ENCODE results near the gene KBTBD2. TPM values are rescaled to one million over a fixed set of nuclear protein-coding genes. Genes with fewer than 3 reads are reported as not detected.

Gene KBTBD2
- total RNA-seq (10 to 100 TPM; 19.8 to 23.0 (median 22.0) TPM), polyA plus RNA-seq (12.9 TPM)
- long read RNA-seq, donor 1, transcript KBTBD2-201 (4 exons, 3,745 nt) = major isoform, 38 of 52 reads
- long read RNA-seq, donor 1, partial matches to known transcripts = 4 of 52 reads
- long read RNA-seq, donor 1, other reads (novel, unspliced or antisense) = 10 of 52 reads
- long read RNA-seq, donor 2, transcript KBTBD2-201 (4 exons, 3,745 nt) = major isoform, 16 of 19 reads
- long read RNA-seq, donor 2, partial matches to known transcripts = 0 of 19 reads
- long read RNA-seq, donor 2, other reads (novel, unspliced or antisense) = 3 of 19 reads
- long read RNA-seq, donor 3, transcript KBTBD2-201 (4 exons, 3,745 nt) = major isoform, 21 of 34 reads
- long read RNA-seq, donor 3, partial matches to known transcripts = 3 of 34 reads
- long read RNA-seq, donor 3, other reads (novel, unspliced or antisense) = 10 of 34 reads
- long read RNA-seq, donor 4, transcript KBTBD2-201 (4 exons, 3,745 nt) = major isoform, 18 of 24 reads
- long read RNA-seq, donor 4, partial matches to known transcripts = 0 of 24 reads
- long read RNA-seq, donor 4, other reads (novel, unspliced or antisense) = 6 of 24 reads

DNA sequence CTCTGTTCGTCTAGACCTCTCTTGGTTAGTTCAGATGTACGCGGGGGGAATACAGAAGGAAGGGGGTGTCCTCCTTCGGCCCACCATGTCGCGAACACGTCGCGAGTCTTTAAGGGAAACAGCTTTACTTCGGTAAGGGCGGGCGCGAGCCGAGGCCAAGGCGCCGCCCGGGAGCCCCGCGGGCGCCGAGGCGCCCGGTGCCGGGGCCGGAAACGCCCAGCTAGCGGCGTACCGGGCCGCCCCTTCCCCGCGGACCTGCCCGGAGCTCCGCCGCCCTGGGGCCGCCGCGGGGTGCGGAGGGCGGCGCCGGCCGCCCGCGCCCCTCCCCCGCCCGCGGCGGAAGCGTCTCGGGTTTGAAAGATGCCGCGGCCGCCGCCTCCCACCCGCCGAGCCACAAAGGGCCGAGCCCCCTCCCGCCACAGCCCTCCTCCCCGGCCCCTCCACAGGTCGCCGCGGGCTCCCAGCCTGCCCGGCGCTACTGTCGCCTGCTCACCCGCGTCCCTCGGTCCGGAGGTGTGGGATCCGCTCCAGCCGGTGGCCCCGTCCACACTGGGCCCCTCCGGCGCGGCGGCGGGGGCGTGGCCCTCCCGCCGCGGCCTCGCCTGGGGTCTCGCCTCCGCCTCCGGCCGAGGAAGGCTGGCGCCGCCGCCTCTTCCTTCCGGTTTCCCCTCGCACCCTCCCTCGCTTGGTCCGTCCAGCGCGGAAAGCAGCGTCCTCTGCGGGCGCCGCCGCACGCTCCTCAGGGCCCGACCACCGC lies at the start of gene KBTBD2:
Gene KBTBD2, minus strand, starts transcription at position 718 of the 757 bp plus-strand sequence. CDS start 12,156 bp downstream, outside the sequence.
- under 1% methylated on average over 104 of the region's 104 CpGs for WGBS
- H3K27ac ChIP-seq (ENCODE audit: low read length) = peak within 1 kb of the TSS; percentile 98
- peak within 1 kb of the TSS; percentile 81 for H3K4me3 ChIP-seq (ENCODE audit: low read length)
- H3K4me1 ChIP-seq (ENCODE audit: control insufficient read depth, insufficient read depth, low read length) = no peaks in the 10 kb centered on the region
- peak; percentile 91 to 96 (median 95) for DNase-seq
- H3K27me3 ChIP-seq (ENCODE audit: control insufficient read depth, insufficient read depth) = no peaks in the 10 kb centered on the region
- no peaks in the 10 kb centered on the region for H3K9me3 ChIP-seq (ENCODE audit: control insufficient read depth, low read length)
- peak; percentile 81 to 85 for ATAC-seq
- intact Hi-C loops (cut with DNase I) = loop anchor here in 1 of 4 donors (5.0 kb wide), 2 partner anchors 44 to 46 kb away; no protein-coding TSS in a partner anchor

DNA sequence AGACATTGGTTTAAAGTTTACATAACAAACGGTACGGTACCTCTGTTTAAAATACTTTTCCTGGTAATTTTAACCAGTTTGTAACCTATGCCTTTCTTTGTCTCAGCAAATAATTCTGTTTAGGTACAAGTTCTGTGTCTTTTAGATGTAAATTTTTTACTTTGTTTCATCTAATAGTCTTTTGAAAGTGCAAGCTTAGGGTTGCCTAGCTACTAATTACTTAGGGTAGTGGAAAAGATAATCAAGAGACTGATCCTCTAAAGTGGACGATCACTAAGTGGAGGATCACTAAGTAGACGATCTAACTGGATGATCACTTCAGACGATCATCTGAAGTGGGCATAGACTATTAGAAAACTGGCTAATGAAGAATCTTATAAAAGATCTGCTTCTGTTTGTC lies 49.6 kb upstream of the KBTBD2 start:
- intact Hi-C loops (cut with DNase I) = loop anchor here in 2 of 4 donors (5.0 to 10.0 kb wide), 3 partner anchors 94 to 164 kb away; partner anchors contain the start of gene RP9 (in 1 of the 2)
- 24% methylated on average over 5 of the region's 5 CpGs for WGBS
- peak overlapping the region; percentile 62 for H3K4me3 ChIP-seq (ENCODE audit: low read length)
- no peak for ATAC-seq
- DNase-seq = no peak
- H3K9me3 ChIP-seq (ENCODE audit: control insufficient read depth, low read length) = no peaks in the 10 kb centered on the region
- H3K4me1 ChIP-seq (ENCODE audit: control insufficient read depth, insufficient read depth, low read length) = peaks cover 8% of the 10 kb centered on the region
- H3K27me3 ChIP-seq (ENCODE audit: control insufficient read depth, insufficient read depth) = no peaks in the 10 kb centered on the region
- no peak overlapping the region for H3K27ac ChIP-seq (ENCODE audit: low read length)

DNA sequence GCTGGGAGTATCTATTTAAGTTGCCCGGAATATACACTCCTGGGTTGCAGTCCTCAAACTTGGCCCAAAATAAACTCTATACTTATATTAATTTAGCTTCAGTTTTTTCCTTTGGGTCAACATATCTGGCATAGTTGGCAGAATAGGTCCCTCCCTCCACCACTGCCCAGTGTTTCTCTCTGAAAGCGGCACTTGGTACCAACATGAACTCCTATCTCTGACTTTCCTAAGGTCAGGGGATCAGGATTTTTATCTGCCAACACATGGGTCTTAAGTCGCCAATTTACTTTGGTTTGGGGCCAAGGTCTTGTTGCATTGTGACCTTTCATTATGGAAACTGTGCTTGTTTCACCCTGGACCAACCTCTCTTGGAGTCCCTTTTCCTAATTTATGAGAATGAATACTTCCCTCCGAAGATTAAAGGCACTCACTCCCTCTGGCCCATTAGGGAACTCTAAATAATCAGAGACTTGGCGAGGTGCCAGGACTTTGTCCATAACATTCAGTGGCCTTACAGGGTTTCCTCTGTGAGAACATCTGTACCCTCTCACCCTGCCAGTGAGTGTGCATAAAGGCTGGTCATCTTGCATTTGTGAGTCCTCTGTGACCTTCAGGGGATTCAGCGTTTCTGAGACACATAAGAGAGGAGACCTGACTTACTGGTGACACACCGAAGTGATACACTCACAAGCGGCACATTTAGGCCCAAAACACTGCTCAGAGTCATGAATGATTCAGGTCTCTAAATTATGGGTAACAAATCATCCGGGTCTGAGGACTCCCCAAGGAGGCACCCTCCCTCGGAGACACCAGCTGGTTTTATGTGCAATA lies 46.0 kb upstream of the KBTBD2 start:
- H3K4me1 ChIP-seq (ENCODE audit: control insufficient read depth, insufficient read depth, low read length) = peaks cover 8% of the 10 kb centered on the region
- H3K27me3 ChIP-seq (ENCODE audit: control insufficient read depth, insufficient read depth) = no peaks in the 10 kb centered on the region
- intact Hi-C loops (cut with DNase I) = loop anchor here in 1 of 4 donors (5.0 kb wide), 1 partner anchor 45 kb away; the partner anchor contains the start of gene KBTBD2
- no peak overlapping the region for H3K4me3 ChIP-seq (ENCODE audit: low read length)
- 47% methylated on average over 10 of the region's 10 CpGs for WGBS
- peak in 2 of 3 donors; percentile 60 to 78 for DNase-seq
- peak overlapping the region; percentile 57 for H3K27ac ChIP-seq (ENCODE audit: low read length)
- ATAC-seq = peak; percentile 32 to 57
- no peaks in the 10 kb centered on the region for H3K9me3 ChIP-seq (ENCODE audit: control insufficient read depth, low read length)

DNA sequence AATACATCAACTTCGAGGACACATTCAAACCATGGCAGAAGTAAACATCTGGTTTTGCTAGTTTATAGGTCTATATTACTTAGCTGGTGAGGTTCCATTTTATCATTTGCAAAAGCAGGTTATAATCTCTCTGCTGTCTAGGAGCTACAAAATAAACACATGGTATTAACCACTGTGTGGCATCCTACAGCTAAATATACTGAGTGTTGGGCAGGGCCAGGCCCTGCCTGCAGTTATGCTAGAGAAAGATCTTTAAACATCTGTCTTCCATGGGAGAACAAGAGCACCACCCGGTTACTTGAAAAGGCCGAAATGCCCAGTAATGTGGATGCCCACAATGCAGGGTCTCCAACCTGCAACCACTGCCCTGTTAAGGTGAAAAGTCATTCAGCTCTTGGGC lies 45.1 kb upstream of the KBTBD2 start:
- ATAC-seq (peak in 1 of 2 donors; percentile 25), DNase-seq (no peak)
- Histone ChIP-seq H3K4me3 (ENCODE audit: low read length) (no peak overlapping the region), H3K4me1 (ENCODE audit: control insufficient read depth, insufficient read depth, low read length) (peaks cover 8% of the 10 kb centered on the region), H3K27ac (ENCODE audit: low read length) (no peak overlapping the region), H3K27me3 (ENCODE audit: control insufficient read depth, insufficient read depth) (no peaks in the 10 kb centered on the region), H3K9me3 (ENCODE audit: control insufficient read depth, low read length) (no peaks in the 10 kb centered on the region)
- 90% methylated on average over 3 of the region's 3 CpGs for WGBS
- intact Hi-C loops (cut with DNase I) = loop anchor here in 1 of 4 donors (5.0 kb wide), 1 partner anchor 44 kb away; the partner anchor contains the start of gene KBTBD2

DNA sequence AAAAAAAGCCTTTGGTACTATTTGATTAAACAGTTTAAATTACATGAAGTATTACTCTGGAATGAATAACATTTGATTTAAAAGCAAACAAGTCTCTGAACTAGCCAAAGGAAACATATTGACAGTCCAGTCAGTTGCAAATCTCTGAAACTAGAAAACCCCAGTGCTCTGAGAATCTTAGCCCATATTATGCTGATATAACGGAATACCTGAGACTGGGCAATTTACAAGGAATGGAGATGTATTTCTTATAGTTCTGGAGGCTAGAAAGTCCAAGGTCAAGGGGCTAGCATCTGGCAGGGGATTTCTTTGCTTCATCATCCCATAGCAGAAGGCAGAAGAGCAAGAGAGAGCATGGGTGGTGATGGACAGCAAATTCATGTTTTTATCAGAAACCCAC lies 44.0 kb upstream of the KBTBD2 start:
- no peaks in the 10 kb centered on the region for H3K27me3 ChIP-seq (ENCODE audit: control insufficient read depth, insufficient read depth)
- DNase-seq (no peak), ATAC-seq (no peak)
- H3K4me1 ChIP-seq (ENCODE audit: control insufficient read depth, insufficient read depth, low read length) = peaks cover 8% of the 10 kb centered on the region
- H3K27ac ChIP-seq (ENCODE audit: low read length) = no peak overlapping the region
- intact Hi-C loops (cut with DNase I) = loop anchor here in 1 of 4 donors (5.0 kb wide), 1 partner anchor 43 kb away; the partner anchor contains the start of gene KBTBD2
- no peak overlapping the region for H3K4me3 ChIP-seq (ENCODE audit: low read length)
- 98% methylated on average over 1 of the region's 1 CpG for WGBS
- H3K9me3 ChIP-seq (ENCODE audit: control insufficient read depth, low read length) = no peaks in the 10 kb centered on the region

DNA sequence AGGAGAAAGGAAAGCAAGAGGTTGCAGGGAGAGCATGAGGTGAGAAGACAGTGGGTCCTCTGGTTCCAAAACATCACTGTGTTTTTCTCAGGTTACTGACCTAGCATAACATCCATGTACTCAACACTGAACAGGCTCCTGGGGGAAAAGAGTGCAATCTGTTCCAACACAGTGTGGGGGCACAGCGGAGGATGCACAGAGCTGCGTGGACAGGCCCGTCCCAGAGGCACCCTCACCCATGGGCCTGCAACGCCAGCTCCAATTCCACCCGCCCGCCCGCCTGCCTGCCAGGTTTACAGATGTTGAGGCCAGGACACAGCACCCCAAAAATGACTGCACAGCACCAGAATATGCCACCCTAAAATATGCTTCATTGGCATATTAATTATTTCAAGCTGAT lies 38.8 kb upstream of the KBTBD2 start:
- H3K27ac ChIP-seq (ENCODE audit: low read length) = no peak overlapping the region
- WGBS = 95% methylated on average over 7 of the region's 7 CpGs

DNA sequence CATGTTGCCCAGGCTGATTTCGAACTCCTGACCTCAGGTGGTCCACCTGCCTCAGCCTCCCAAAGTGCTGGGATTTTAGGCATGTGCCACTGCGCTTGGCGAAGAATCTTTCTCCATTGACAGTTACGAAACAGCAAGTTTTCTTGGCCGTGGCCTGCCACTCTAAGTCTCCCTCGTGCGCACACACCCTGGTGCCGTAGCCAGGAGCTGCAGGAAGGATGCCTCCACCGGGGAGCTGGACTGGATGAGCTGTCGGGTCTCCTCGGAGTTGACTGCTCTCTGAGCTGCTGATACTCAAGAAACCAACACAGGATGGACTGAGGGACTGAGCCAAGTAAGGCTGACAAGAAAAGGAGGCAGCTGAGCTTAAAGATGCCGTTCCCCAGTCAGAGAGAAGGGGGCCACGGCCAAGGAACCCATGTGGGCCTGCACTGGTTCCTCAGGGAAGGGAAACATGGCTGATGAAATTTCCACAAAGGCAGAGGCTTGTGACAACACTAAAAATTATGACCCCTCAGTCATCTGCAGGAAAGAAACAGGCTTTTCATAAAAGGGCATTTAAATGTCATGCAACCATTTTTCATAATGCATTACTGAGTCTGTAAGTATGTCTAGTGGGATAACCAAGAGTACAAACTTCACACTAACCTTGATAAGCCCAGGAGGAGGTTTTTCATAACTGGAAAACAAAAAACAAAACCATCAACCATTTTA lies 38.0 kb upstream of the KBTBD2 start:
- intact Hi-C loops (cut with DNase I) = no loop called here
- no peak overlapping the region for H3K4me3 ChIP-seq (ENCODE audit: low read length)
- no peaks in the 10 kb centered on the region for H3K4me1 ChIP-seq (ENCODE audit: control insufficient read depth, insufficient read depth, low read length)
- no peak overlapping the region for H3K27ac ChIP-seq (ENCODE audit: low read length)
- H3K9me3 ChIP-seq (ENCODE audit: control insufficient read depth, low read length) = no peaks in the 10 kb centered on the region
- ATAC-seq (peak in 1 of 2 donors; percentile 28), DNase-seq (peak in 1 of 3 donors; percentile 35)
- 80% methylated on average over 13 of the region's 13 CpGs for whole genome bisulfite sequencing
- H3K27me3 ChIP-seq (ENCODE audit: control insufficient read depth, insufficient read depth) = no peaks in the 10 kb centered on the region

More for the DNA sequence above, 38.8 kb upstream of the KBTBD2 start:
- Histone ChIP-seq H3K4me3 (ENCODE audit: low read length) (no peak overlapping the region), H3K4me1 (ENCODE audit: control insufficient read depth, insufficient read depth, low read length) (no peaks in the 10 kb centered on the region), H3K27me3 (ENCODE audit: control insufficient read depth, insufficient read depth) (no peaks in the 10 kb centered on the region), H3K9me3 (ENCODE audit: control insufficient read depth, low read length) (no peaks in the 10 kb centered on the region)
- peak in 1 of 2 donors; percentile 31 for ATAC-seq
- intact Hi-C loops (cut with DNase I) = no loop called here
- DNase-seq = no peak

DNA sequence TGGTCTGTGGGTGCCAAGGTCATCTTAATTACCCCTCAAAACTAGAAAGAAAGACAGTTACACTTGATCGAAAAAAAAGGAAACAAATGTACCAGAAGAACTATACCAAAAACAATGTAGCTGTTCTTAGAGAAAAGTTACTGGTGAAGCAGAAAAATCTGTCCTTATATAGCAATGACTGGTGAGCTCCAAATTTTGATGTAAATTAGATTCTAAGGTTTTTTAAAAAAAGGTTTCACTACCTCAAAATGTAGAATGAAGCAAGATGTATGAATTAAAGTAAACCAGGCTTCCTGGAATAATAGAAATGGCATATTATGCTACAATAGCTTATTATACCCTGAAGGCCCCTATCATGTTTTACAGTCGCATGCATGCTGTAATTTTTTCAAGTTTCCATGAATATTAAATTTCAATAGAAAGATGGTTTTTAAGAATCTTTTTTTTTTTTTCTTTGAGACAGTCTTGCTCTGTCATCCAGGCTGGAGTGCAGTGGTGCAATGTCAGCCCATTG lies 37.3 kb upstream of the KBTBD2 start:
- Histone ChIP-seq H3K9me3 (ENCODE audit: control insufficient read depth, low read length) (no peaks in the 10 kb centered on the region), H3K4me1 (ENCODE audit: control insufficient read depth, insufficient read depth, low read length) (no peaks in the 10 kb centered on the region), H3K27me3 (ENCODE audit: control insufficient read depth, insufficient read depth) (no peaks in the 10 kb centered on the region), H3K27ac (ENCODE audit: low read length) (no peak overlapping the region), H3K4me3 (ENCODE audit: low read length) (no peak overlapping the region)
- DNase-seq (no peak), ATAC-seq (no peak)
- 90% methylated on average over 2 of the region's 2 CpGs for WGBS
- intact Hi-C loops (cut with DNase I) = no loop called here

DNA sequence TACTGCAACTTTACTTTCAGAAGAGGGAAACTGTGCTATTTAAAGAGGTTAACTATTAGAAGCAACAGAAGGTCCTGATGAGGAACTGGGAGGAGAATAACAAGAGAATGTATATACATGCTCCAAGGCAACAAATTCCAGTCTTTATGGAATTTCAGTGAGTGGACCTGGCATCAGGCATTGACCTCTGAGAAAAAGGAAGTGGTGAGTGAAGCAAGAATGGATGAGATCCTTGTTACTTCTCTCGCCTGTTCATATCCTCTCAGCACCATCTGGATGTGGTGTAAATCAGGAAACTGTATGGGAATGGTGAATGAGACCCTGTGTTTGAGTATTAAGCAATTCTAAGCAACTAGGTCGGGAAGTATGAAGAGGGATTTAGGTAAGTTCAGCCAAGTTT lies 30.3 kb upstream of the KBTBD2 start:
- H3K4me3 ChIP-seq (ENCODE audit: low read length) = no peak overlapping the region
- no peak overlapping the region for H3K27ac ChIP-seq (ENCODE audit: low read length)
- H3K4me1 ChIP-seq (ENCODE audit: control insufficient read depth, insufficient read depth, low read length) = no peaks in the 10 kb centered on the region
- intact Hi-C loops (cut with DNase I) = no loop called here
- H3K27me3 ChIP-seq (ENCODE audit: control insufficient read depth, insufficient read depth) = no peaks in the 10 kb centered on the region
- DNase-seq = no peak
- H3K9me3 ChIP-seq (ENCODE audit: control insufficient read depth, low read length) = no peaks in the 10 kb centered on the region
- WGBS = 82% methylated on average over 2 of the region's 2 CpGs
- ATAC-seq = no peak
